ENCODE measurements around the gene DENND5B. TPM values are rescaled to one million over a fixed set of nuclear protein-coding genes. Genes with fewer than 3 reads are reported as not detected.

DENND5B gene
- total RNA-seq, 1 experiment from 2014 or later: 13.8 TPM

GRCh38 chr12:31631023-31631724 is 40.2 kb upstream of the DENND5B start (continued):
- TF ChIP-seq, protein P1, sequence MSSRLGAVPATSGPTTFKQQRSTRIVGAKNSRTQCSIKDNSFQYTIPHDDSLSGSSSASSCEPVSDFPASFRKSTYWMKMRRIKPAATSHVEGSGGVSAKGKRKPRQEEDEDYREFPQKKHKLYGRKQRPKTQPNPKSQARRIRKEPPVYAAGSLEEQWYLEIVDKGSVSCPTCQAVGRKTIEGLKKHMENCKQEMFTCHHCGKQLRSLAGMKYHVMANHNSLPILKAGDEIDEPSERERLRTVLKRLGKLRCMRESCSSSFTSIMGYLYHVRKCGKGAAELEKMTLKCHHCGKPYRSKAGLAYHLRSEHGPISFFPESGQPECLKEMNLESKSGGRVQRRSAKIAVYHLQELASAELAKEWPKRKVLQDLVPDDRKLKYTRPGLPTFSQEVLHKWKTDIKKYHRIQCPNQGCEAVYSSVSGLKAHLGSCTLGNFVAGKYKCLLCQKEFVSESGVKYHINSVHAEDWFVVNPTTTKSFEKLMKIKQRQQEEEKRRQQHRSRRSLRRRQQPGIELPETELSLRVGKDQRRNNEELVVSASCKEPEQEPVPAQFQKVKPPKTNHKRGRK (CRISPR knock-in tag; IDR thresholded peaks at IDR 0.05; ENCODE audit: borderline replicate concordance): no peak
- TF ChIP-seq, protein P2, sequence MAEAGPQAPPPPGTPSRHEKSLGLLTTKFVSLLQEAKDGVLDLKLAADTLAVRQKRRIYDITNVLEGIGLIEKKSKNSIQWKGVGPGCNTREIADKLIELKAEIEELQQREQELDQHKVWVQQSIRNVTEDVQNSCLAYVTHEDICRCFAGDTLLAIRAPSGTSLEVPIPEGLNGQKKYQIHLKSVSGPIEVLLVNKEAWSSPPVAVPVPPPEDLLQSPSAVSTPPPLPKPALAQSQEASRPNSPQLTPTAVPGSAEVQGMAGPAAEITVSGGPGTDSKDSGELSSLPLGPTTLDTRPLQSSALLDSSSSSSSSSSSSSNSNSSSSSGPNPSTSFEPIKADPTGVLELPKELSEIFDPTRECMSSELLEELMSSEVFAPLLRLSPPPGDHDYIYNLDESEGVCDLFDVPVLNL (CRISPR knock-in tag; IDR thresholded peaks at IDR 0.05; ENCODE audit: borderline replicate concordance, low read depth): no peak
- no peak for TF ChIP-seq CBFB (CRISPR knock-in tag; IDR thresholded peaks at IDR 0.05; ENCODE audit: low read depth)
- TF ChIP-seq ZNF219 (CRISPR knock-in tag; IDR thresholded peaks at IDR 0.05; ENCODE audit: borderline replicate concordance): no peak

DNA sequence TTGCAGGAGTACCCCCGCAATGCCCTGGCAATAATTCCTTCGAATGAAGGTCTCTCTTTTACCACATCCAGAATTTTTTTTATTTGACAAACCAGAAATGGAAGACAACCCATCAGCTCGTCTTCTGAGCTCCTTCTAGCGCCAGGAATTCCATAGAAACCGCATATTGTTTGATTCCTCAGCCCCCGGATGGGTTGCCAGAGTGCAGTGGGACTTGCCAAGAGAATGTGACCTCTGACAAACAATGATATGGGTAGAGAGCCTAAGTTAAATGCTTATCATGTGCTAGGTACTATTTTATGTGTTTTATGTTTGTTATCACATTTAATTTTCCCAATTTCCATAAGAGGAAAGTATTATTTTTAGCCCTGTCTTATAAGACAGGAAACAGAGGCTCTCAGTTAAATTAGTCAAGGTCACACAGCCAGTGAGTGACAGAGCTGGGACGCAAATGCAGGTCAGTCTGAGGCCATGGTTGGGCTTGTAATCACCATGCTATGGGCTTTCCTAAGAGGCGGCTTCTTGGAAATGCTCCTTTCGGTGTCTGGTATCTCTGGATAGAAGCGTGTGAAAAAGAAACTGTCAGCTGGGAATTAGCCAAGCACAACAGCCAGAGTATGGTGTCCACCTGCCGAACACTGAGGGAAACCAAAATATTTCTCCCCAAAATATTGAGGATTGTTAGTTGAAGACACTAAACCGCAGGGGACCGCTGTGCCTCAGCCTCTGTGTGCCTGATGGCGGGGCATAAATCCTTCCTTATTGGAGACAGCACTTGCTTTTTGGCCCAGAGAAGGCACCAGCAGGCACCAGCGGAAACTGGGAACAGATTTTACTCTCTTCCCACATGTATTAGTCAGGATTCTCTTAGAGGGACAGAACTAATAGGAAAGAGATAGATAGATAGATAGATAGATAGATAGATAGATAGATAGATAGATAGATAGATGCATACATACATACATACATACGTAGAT is 39.1 kb upstream of the DENND5B start:
- CTCF ChIA-PET: interaction anchor here (1.0 kb wide), 1 partner anchor 9 kb away, joined by 6 read pairs; no protein-coding TSS in a partner anchor
- H3K27me3 Mint-ChIP-seq (ENCODE audit: low read depth): no peaks in the 10 kb centered on the region
- no peak for ATAC-seq
- TF ChIP-seq CDX4 (CRISPR knock-in tag; IDR thresholded peaks at IDR 0.05; ENCODE audit: borderline replicate concordance) (no peak), NFATC4 (CRISPR knock-in tag; IDR thresholded peaks at IDR 0.05) (no peak), CBFB (CRISPR knock-in tag; IDR thresholded peaks at IDR 0.05; ENCODE audit: low read depth) (no peak), CREM (CRISPR knock-in tag; IDR thresholded peaks at IDR 0.05) (no peak), NFE2L1 (CRISPR knock-in tag; IDR thresholded peaks at IDR 0.05) (no peak), KAT7 (CRISPR knock-in tag; IDR thresholded peaks at IDR 0.05; ENCODE audit: borderline replicate concordance) (no peak), ZNF281 (CRISPR knock-in tag; IDR thresholded peaks at IDR 0.05) (no peak), GTF2I (CRISPR knock-in tag; conservative IDR thresholded peaks at IDR 0.05) (no peak), ERG (CRISPR knock-in tag; IDR thresholded peaks at IDR 0.05) (no peak), IRF1 (CRISPR knock-in tag; IDR thresholded peaks at IDR 0.05) (no peak), NR1H2 (CRISPR knock-in tag; IDR thresholded peaks at IDR 0.05) (no peak), TEAD1 (CRISPR knock-in tag; IDR thresholded peaks at IDR 0.05) (no peak)
- TF ChIP-seq, protein P2 (CRISPR knock-in tag; IDR thresholded peaks at IDR 0.05; ENCODE audit: borderline replicate concordance, low read depth): no peak
- TF ChIP-seq, protein P3, sequence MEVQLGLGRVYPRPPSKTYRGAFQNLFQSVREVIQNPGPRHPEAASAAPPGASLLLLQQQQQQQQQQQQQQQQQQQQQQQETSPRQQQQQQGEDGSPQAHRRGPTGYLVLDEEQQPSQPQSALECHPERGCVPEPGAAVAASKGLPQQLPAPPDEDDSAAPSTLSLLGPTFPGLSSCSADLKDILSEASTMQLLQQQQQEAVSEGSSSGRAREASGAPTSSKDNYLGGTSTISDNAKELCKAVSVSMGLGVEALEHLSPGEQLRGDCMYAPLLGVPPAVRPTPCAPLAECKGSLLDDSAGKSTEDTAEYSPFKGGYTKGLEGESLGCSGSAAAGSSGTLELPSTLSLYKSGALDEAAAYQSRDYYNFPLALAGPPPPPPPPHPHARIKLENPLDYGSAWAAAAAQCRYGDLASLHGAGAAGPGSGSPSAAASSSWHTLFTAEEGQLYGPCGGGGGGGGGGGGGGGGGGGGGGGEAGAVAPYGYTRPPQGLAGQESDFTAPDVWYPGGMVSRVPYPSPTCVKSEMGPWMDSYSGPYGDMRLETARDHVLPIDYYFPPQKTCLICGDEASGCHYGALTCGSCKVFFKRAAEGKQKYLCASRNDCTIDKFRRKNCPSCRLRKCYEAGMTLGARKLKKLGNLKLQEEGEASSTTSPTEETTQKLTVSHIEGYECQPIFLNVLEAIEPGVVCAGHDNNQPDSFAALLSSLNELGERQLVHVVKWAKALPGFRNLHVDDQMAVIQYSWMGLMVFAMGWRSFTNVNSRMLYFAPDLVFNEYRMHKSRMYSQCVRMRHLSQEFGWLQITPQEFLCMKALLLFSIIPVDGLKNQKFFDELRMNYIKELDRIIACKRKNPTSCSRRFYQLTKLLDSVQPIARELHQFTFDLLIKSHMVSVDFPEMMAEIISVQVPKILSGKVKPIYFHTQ (CRISPR knock-in tag; IDR thresholded peaks at IDR 0.05): no peak
- POLR2A ChIA-PET: no interaction called here
- no peaks in the 10 kb centered on the region for H3K9me3 Mint-ChIP-seq
- no peak for DNase-seq (ENCODE audit: low spot score)
- no peak overlapping the region for H3K27ac Mint-ChIP-seq
- H3K4me3 Mint-ChIP-seq: no peak overlapping the region
- H3K36me3 Mint-ChIP-seq: no peaks in the 10 kb centered on the region
- H3K4me1 Mint-ChIP-seq: no peaks in the 10 kb centered on the region
